SK-N-MC (cell line): ENCODE results near the gene MACROD2.

Experiments used
- EZH2 ChIP-seq: fragments of 200-600 bp; sonication (generic); IDR thresholded peaks from one replicate; pipeline ENCODE4 v1.6.1; 2017; ENCODE audit warnings: antibody characterized with exemption
- POLR2AphosphoS5 ChIP-seq: IDR thresholded peaks from 2 replicates; pipeline ENCODE4 v1.6.1; 2012; ENCODE audit warnings: mild to moderate bottlenecking, low read depth, low read length, borderline replicate concordance

GRCh38 chr20:14688005-14688404 lies 692.7 kb downstream of the MACROD2 start:
- TF ChIP-seq POLR2AphosphoS5 (no peak), EZH2 (no peak)
